Measurements from ENCODE around the gene NXT1.
"Not testable (repeated sequence)": the region's sequence is repeated elsewhere in the genome, so short reads cannot be mapped to it uniquely, and the experiment has no call there.

DNA sequence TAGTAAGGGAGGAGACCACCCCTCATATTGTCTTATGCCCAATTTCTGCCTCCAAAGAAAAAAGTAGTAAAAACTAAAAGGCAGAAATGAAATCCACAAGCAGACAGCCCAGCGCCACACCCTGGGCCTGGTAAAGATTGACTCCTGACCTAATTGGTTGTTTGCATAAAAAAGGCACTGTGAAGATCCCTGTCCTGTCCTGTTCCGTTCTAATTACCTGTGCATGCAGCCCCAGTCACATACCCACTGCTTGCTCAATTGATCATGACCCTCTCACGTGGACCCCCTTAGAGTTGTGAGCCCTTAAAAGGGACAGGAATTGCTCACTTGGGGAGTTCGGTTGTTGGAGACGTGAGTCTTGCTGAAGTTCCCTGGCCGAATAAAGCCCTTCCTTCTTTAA, 2.1 kb upstream of the NXT1 start:
- TF ChIP-seq, protein P1, sequence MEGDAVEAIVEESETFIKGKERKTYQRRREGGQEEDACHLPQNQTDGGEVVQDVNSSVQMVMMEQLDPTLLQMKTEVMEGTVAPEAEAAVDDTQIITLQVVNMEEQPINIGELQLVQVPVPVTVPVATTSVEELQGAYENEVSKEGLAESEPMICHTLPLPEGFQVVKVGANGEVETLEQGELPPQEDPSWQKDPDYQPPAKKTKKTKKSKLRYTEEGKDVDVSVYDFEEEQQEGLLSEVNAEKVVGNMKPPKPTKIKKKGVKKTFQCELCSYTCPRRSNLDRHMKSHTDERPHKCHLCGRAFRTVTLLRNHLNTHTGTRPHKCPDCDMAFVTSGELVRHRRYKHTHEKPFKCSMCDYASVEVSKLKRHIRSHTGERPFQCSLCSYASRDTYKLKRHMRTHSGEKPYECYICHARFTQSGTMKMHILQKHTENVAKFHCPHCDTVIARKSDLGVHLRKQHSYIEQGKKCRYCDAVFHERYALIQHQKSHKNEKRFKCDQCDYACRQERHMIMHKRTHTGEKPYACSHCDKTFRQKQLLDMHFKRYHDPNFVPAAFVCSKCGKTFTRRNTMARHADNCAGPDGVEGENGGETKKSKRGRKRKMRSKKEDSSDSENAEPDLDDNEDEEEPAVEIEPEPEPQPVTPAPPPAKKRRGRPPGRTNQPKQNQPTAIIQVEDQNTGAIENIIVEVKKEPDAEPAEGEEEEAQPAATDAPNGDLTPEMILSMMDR (IDR thresholded peaks at IDR 0.05): not testable (repeated sequence)
- TF ChIP-seq EP300 (IDR thresholded peaks at IDR 0.05; ENCODE audit: low read depth): not testable (repeated sequence)

Measured in transverse colon (tissue), 3 donors.